ENCODE data around the gene GPR68.
A peak's percentile ranks its signal among the peaks of the same experiment; 100 is the strongest.

Gene GPR68, protein sequence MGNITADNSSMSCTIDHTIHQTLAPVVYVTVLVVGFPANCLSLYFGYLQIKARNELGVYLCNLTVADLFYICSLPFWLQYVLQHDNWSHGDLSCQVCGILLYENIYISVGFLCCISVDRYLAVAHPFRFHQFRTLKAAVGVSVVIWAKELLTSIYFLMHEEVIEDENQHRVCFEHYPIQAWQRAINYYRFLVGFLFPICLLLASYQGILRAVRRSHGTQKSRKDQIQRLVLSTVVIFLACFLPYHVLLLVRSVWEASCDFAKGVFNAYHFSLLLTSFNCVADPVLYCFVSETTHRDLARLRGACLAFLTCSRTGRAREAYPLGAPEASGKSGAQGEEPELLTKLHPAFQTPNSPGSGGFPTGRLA

DNA sequence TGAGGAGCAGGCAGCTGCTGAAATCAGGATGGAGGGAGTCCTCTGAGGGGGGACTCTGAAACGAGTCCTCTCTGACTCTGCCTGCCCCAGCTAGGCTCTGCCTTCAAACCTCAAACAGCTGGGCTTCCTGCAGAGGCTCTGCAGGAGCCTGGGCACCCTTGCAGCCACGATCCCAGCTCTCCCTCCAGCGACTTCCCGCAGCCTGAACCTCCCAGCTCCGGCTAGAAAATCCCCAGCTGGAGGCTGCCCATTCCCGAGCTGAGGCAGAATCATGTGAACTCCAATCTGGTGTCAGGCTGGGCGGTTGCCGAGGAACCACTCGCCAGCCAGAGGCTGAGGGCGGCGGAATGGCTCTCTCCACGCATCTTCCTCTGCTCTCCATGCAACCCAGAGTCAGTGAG, at the start of gene GPR68:
Gene GPR68, minus strand, starts transcription at position 204 of the 401 bp plus-strand sequence. CDS start 9,654 bp downstream, outside the sequence.
- DNase-seq: peak; percentile 42

- no peak for DNase-seq
Measured at GRCh38 chr14:91294153-91294552, 49.6 kb upstream of the GPR68 start.

- no peak for DNase-seq
Measured at GRCh38 chr14:91293281-91293680, 48.8 kb upstream of the GPR68 start.

- DNase-seq: no peak
Measured at GRCh38 chr14:91292491-91292890, 48.0 kb upstream of the GPR68 start.

DNA sequence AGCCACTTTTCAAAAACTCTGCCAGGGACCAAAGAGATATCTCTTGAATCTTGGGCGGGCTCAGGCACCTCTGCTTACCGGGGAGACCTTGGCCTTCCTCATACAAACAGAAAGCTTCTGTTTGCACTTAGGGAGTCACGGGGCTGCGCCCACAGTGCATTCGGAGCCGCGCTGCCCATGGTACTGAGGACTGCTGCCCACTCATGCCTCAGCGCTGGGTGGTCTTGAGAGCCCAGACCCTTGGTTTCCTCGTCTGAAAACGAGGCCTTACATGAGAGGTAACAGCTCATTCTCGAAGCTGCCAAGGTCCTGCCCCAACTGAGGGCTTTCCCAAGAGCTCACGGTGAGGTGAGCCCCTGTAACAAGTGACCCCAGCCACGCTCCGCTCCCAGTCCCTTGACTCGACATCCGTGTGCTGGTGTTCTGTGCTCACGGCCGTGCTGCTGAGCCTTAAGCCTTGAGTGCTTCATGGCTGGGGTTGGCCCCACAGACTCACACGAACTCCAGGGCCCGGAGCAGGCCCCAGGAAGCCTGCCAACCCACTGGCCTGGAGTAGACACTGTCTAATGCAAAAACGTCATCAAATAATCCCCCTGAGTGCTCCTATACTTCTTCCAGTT, 47.4 kb upstream of the GPR68 start:
- DNase-seq: no peak

DNA sequence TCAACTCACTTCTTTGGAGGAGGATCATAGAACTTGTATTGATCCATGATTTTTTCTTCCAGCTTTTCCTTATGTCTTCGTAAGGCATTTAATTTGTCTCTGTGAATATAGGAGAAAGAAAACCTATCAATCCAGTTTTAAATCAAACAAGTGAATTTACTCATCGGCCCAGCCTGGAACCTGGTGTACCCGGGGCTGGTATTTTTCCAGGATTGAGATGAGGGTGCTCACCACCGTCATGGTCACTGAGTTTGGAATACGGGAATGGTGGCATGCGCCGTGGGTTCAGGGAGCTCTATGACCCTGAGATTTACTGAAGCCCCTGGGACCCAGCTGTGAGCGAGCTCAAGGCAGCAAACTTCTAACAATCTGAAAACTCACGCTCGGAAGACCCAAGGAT, 46.5 kb upstream of the GPR68 start:
- DNase-seq: no peak

GRCh38 chr14:91289464-91289863, 45.0 kb upstream of the GPR68 start:
- DNase-seq: no peak

- DNase-seq: no peak
Measured at GRCh38 chr14:91288876-91289275, 44.4 kb upstream of the GPR68 start.

DNA sequence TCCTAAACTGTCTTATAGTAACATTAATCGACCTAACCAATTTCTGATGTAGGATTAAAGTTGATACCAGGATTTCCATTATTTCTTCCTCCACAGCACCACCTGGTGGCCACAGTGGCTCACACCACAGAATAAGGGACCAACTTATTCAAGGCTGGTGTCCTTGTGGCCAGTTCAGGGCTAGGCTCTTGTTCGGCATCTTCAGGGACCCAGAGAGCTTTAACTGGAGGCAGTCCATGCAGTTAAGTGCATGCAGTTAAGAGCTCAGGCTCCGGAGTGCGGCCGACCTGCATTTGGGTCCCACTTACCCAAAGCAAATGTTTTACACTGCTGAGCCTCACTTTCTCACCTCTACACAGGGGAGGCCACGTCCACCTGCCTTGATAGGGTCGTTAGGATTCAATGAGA, 42.0 kb upstream of the GPR68 start:
- peak; percentile 83 for DNase-seq

DNA sequence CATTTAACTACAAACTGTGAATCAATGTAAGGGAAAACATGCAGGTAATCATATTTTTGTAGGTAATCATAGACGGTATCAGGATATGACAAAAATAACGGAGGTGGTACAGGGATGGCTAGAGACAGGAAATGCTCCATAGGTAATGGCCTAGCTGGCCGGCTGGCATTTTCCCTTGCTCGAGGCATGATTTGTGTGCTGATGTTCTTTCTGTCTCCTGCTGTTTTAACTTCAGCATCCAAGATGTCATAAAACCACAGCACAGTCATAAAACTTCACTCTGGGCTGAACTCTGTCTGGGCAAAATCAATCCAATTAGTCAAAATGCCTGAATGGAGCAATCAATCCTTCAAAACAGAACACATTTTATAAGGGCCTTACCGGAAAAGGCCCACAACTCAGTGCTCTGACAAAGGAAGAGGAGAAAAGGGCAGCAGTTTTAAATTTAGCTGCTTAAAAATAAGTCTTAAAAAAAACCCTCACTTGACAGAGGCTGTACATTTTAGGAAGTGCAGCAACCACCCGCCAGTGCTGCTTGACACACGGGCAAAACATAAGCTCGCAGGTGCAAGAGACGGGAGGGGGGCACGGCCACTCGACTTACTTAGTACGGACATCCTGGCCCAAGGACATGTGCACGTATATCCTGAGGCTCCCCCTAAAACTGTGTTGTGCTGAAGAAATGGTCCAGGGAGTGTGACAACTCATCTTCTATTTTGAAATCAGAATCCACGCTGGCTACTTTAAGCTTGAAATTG, 40.5 kb upstream of the GPR68 start:
- DNase-seq: no peak

DNA sequence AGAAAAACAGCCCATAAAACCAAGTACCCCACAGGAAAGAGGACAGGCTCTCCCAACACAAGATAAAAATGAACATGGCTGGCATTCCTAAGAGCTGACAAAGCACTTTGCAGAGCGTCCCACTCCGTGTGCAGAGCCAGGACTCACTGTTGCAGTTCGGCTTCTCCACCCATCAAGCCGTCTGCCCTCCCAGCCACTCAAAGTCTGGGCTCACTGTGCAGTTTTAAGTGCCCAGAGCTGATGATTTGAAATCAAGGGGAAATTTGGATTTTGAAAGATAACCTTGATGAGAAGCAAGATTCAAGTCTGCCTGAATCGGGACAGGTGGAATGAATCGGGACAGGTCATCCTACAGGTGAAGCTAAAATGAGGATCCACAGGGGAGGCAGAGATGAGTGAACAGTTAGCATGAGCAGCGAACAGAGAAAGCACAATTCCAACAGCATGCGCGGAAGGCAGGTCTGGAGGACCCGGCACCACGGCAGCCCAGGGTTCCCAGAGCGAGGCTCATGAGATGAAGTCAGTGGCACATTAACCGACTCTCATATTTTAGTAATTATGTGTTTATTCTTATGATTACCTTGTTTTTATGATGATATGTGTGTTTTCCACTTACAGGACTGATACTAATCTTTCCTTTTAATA, 39.8 kb upstream of the GPR68 start:
- DNase-seq: no peak

DNA sequence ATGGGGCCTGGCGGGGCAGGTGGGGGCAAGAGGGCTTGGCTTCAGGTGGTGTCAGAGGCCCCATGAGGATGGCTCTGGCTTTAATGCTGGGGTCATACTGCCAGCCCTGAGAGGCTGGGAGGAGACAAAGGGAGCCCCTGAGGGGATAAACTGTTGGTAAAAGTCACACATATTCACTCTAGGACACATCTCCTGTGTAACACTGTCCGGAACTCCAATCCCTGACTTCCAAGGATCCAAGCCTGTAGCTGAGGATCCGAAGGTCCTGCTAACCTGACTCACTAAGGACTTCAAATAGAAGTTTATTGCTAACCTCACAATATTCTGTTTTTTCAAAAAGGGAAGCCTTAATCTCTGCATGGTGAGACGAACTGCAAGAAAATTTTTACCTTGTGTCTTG, 39.2 kb upstream of the GPR68 start:
- no peak for DNase-seq

DNA sequence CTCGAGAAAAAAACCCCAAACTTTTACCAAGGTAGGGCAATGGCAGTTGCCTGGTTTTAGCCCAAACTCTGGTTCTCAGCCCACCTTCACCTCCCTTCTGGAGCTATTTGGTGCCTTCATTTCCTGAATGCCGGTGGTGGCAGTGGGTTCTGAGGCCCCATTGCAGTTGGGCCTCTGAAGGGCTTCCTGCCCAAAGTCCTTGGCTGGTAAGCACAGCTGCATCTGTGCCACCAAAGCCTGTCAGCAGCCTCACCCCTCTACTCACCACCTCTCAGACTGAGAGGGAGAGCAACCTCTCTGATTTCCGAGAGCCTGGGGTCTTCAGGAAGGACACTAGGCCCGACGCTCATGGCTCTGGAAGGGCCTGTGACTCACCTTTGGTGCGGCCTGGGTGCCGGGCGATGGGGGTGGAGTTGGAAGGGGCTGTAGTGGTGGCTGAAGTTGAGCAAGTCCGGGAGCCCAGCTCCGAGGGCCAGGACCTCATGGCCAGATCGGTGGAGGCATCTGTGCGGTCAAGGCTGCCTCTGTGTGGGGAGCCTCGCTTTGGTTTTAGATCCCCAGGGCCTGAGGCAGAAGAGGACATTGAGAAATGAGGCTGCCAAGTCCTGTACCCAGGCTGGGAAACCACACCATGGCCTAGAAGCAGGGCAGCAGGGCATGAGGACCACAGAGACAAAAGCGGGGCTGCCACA, 38.6 kb upstream of the GPR68 start:
- no peak for DNase-seq

GRCh38 chr14:91281346-91281745, 36.8 kb upstream of the GPR68 start:
- DNase-seq: no peak

DNA sequence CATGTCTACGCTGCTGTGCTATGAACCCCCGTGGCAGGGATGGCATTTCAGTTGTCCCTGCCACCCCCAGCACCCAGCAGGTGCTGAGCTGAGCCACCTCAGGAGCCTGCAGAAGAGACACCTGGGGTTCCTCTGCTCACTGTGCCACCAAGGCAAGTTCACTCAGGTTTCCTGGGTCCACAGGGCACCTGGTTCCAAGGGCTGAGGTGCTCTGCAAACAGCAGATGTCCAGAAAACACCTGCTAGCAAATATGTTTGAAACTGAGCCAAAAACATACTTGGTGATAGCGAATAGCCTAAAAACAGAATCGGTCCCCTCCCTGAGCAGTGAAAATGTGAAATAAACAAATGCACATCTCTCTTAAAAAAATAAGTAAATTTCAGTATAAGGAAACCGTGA, 35.6 kb upstream of the GPR68 start:
- no peak for DNase-seq

GRCh38 chr14:91279354-91279753, 34.9 kb upstream of the GPR68 start:
- DNase-seq: no peak

GRCh38 chr14:91278383-91278715, 33.8 kb upstream of the GPR68 start:
- DNase-seq: no peak

- DNase-seq: no peak
Measured at GRCh38 chr14:91277546-91278382, 33.3 kb upstream of the GPR68 start.

GRCh38 chr14:91274796-91275195, 30.3 kb upstream of the GPR68 start:
- no peak for DNase-seq

DNA sequence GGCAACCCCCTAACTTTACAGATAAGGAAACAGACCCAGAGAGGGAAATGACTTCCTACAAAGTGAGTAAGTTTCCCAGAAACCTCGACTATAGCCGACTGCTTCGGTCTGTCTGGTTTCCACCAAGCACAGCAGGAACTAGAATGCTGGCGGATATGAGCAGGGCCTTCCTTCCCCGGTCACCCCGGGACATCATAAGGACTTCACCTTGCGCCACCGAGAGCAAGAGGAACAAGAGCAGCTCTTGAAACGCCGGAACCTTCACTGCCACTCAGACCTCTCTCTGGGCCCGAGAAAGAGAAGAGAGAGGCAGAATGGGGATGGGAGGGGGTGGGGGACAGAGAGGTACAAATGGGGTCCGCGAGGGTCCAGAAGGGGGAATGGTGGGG, 29.4 kb upstream of the GPR68 start:
- DNase-seq: no peak

GRCh38 chr14:91273273-91273884, 28.9 kb upstream of the GPR68 start:
- DNase-seq: no peak
